HEK293 (cell line): ENCODE measurements around the gene FAM193B.

Experiments
- GLI2 ChIP-seq: fragments of 450-650 bp; formaldehyde crosslinking; IDR thresholded peaks from 2 replicates; pipeline ENCODE4; 2017; ENCODE audit warnings: missing biosample characterization, missing genetic modification characterization, low read depth, borderline replicate concordance
- HOXD13 ChIP-seq: sonication (generic); formaldehyde crosslinking; IDR thresholded peaks from 2 replicates; pipeline ENCODE4 v1.8.0; 2022; ENCODE audit warnings: missing genetic modification reagents, borderline replicate concordance
- KLF1 ChIP-seq: fragments of 450-650 bp; formaldehyde crosslinking; IDR thresholded peaks from 2 replicates; pipeline ENCODE4 v1.5.1; 2016; ENCODE audit warnings: missing biosample characterization, missing genetic modification characterization
- KLF16 ChIP-seq: fragments of 450-650 bp; formaldehyde crosslinking; IDR thresholded peaks from 2 replicates; pipeline ENCODE4 v1.5.1; 2017; ENCODE audit warnings: missing biosample characterization, missing genetic modification characterization
- KLF7 ChIP-seq: fragments of 450-650 bp; formaldehyde crosslinking; IDR thresholded peaks from 2 replicates; pipeline ENCODE4 v1.5.1; 2016; ENCODE audit warnings: missing biosample characterization, missing genetic modification characterization, borderline replicate concordance
- KLF9 ChIP-seq: fragments of 450-650 bp; formaldehyde crosslinking; IDR thresholded peaks from 2 replicates; pipeline ENCODE4 v1.5.1; 2016; ENCODE audit warnings: missing biosample characterization, missing genetic modification characterization, low read depth
- TRIM28 ChIP-seq: IDR thresholded peaks from 2 replicates; pipeline ENCODE4 v1.6.1; 2011; ENCODE audit warnings: low read length, control low read depth, borderline replicate concordance
- ZFHX2 ChIP-seq: fragments of 450-650 bp; formaldehyde crosslinking; conservative IDR thresholded peaks from 2 replicates; pipeline ENCODE4 v1.5.1; 2016; ENCODE audit warnings: missing biosample characterization, missing genetic modification characterization
- ZNF146 ChIP-seq: fragments of 450-650 bp; formaldehyde crosslinking; IDR thresholded peaks from 2 replicates; pipeline ENCODE4 v1.5.1; 2016; ENCODE audit warnings: missing biosample characterization, missing genetic modification characterization
- ZNF184 ChIP-seq: fragments of 450-650 bp; IDR thresholded peaks from 2 replicates; pipeline ENCODE4 v1.5.1; 2018; ENCODE audit warnings: missing biosample characterization, mild to moderate bottlenecking, missing genetic modification characterization
- ZNF2 ChIP-seq: fragments of 450-650 bp; formaldehyde crosslinking; IDR thresholded peaks from 2 replicates; pipeline ENCODE4 v1.5.1; 2016; ENCODE audit warnings: missing biosample characterization, missing genetic modification characterization
- ZNF221 ChIP-seq: fragments of 450-650 bp; formaldehyde crosslinking; IDR thresholded peaks from 2 replicates; pipeline ENCODE4 v1.5.1; 2017; ENCODE audit warnings: missing biosample characterization, missing genetic modification characterization, borderline replicate concordance
- ZNF239 ChIP-seq: fragments of 450-650 bp; formaldehyde crosslinking; IDR thresholded peaks from 2 replicates; pipeline ENCODE4 v1.5.1; 2016; ENCODE audit warnings: missing biosample characterization, missing genetic modification characterization
- ZNF274 ChIP-seq, 2 experiments: fragments of 200-500 bp in 1 of 2; fragments of 450-650 bp in 1 of 2; sonication (Bioruptor generic) in 1 of 2; formaldehyde crosslinking in 1 of 2; IDR thresholded peaks; 2 replicates each; pipeline versions ENCODE4 v1.5.1 to v1.6.1; 2014 to 2016; ENCODE audit warnings: borderline replicate concordance in 1 of 2, inconsistent platforms in 1 of 2, low read length in 1 of 2, missing biosample characterization in 1 of 2, missing genetic modification characterization in 1 of 2
- ZNF394 ChIP-seq: fragments of 450-650 bp; formaldehyde crosslinking; IDR thresholded peaks from 2 replicates; pipeline ENCODE4 v1.5.1; 2016; ENCODE audit warnings: missing biosample characterization, missing genetic modification characterization, mild to moderate bottlenecking, moderate library complexity, borderline replicate concordance
- ZNF404 ChIP-seq: fragments of 450-650 bp; formaldehyde crosslinking; IDR thresholded peaks from 2 replicates; pipeline ENCODE4 v1.5.1; 2017; ENCODE audit warnings: missing biosample characterization, missing genetic modification characterization
- ZNF514 ChIP-seq: fragments of 450-650 bp; formaldehyde crosslinking; IDR thresholded peaks from 2 replicates; pipeline ENCODE4 v1.5.1; 2016; ENCODE audit warnings: missing biosample characterization, missing genetic modification characterization
- ZNF585B ChIP-seq: fragments of 450-650 bp; formaldehyde crosslinking; IDR thresholded peaks from 2 replicates; pipeline ENCODE4 v1.5.1; 2016; ENCODE audit warnings: missing biosample characterization, missing genetic modification characterization
- ZNF624 ChIP-seq: fragments of 450-650 bp; formaldehyde crosslinking; IDR thresholded peaks from 2 replicates; pipeline ENCODE4 v1.5.1; 2017; ENCODE audit warnings: missing biosample characterization, missing genetic modification characterization
- TF ChIP-seq, protein P1 (sequence below): fragments of 450-650 bp; formaldehyde crosslinking; IDR thresholded peaks from 2 replicates; pipeline ENCODE4 v1.5.1; 2016; ENCODE audit warnings: missing biosample characterization, missing genetic modification characterization
- TF ChIP-seq, protein P2 (sequence below): fragments of 450-650 bp; formaldehyde crosslinking; IDR thresholded peaks from 2 replicates; pipeline ENCODE4 v1.5.1; 2017; ENCODE audit warnings: missing biosample characterization, missing genetic modification characterization
- TF ChIP-seq, protein P3 (sequence below): fragments of 450-650 bp; formaldehyde crosslinking; IDR thresholded peaks from 2 replicates; pipeline ENCODE4 v1.5.1; 2017; ENCODE audit warnings: missing biosample characterization, missing genetic modification characterization
- TF ChIP-seq, protein P4 (sequence below): fragments of 450-650 bp; formaldehyde crosslinking; IDR thresholded peaks from 2 replicates; pipeline ENCODE4 v1.5.1; 2016; ENCODE audit warnings: missing biosample characterization, missing genetic modification characterization
- TF ChIP-seq, protein P5 (sequence below): fragments of 450-650 bp; formaldehyde crosslinking; IDR thresholded peaks from 2 replicates; pipeline ENCODE4 v1.5.1; 2016; ENCODE audit warnings: missing biosample characterization, missing genetic modification characterization
- TF ChIP-seq, protein P6 (sequence below): fragments of 450-650 bp; formaldehyde crosslinking; IDR thresholded peaks from 2 replicates; pipeline ENCODE4 v1.5.1; 2016; ENCODE audit warnings: missing biosample characterization, missing genetic modification characterization, borderline replicate concordance

FAM193B gene

DNA sequence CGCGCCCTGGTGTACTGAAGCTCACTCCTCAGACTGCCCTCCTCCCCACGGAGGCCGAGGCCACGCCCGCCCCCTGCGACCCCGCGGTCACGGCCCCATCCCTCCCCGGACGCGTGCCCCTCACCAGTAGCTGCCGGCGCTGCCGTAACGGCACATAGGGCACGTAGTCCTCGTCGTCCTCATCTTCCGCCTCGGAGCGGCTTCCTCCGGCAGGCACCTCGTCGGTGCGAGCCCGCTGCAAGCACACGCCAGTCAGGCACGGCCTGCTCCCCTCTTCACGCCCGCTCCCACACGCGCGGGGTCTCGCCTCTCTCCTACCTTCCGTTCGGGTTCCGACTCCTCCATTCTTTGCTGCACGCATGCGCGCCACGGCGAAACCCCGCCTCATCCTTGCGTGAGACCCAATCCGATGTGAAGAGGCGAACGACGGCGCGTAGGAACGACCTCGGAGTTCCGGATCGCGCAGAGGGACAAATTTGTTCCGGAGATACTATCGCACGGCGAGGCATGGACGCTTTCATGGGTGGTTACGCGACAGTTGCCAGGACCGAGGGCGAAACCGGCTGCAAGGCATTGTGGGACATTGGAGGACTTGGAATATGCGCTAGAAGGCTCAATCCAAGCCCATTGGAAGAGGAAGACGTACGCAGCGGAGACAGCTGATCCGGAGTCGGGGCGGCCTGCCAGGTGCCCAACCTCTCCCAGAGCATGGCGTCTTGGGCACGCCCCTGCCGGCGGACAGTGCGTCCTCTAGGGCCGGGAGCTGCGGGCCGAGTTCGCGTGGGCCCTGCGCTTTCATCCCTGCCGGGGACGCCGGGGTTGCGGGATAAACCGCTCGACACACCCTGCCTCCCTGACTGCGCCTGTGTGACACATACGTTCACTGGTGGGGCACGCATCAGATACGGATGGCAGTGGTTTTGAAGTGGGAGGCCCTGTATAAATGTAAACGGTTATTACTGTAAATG, 37.5 kb downstream of the FAM193B start, which contains the start of gene DDX41 (continued):
- TF ChIP-seq, protein P1, sequence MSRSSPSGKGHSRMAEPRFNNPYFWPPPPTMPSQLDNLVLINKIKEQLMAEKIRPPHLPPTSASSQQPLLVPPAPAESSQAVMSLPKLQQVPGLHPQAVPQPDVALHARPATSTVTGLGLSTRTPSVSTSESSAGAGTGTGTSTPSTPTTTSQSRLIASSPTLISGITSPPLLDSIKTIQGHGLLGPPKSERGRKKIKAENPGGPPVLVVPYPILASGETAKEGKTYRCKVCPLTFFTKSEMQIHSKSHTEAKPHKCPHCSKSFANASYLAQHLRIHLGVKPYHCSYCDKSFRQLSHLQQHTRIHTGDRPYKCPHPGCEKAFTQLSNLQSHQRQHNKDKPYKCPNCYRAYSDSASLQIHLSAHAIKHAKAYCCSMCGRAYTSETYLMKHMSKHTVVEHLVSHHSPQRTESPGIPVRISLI (tag by site-specific recombination) = no peak
- peak; percentile 82 for TF ChIP-seq ZNF2 (tag by site-specific recombination)
- TF ChIP-seq HOXD13 (CRISPR knock-in tag) = no peak
- TF ChIP-seq, protein P2, sequence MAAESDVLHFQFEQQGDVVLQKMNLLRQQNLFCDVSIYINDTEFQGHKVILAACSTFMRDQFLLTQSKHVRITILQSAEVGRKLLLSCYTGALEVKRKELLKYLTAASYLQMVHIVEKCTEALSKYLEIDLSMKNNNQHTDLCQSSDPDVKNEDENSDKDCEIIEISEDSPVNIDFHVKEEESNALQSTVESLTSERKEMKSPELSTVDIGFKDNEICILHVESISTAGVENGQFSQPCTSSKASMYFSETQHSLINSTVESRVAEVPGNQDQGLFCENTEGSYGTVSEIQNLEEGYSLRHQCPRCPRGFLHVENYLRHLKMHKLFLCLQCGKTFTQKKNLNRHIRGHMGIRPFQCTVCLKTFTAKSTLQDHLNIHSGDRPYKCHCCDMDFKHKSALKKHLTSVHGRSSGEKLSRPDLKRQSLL (tag by site-specific recombination) = no peak
- no peak for TF ChIP-seq ZNF274 (IDR thresholded peaks at IDR 0.05; ENCODE audit: low read length)
- TF ChIP-seq ZNF274 (tag by site-specific recombination; IDR thresholded peaks at IDR 0.05; ENCODE audit: borderline replicate concordance) = no peak
- peak; percentile 70 for TF ChIP-seq ZFHX2
- TF ChIP-seq, protein P3, sequence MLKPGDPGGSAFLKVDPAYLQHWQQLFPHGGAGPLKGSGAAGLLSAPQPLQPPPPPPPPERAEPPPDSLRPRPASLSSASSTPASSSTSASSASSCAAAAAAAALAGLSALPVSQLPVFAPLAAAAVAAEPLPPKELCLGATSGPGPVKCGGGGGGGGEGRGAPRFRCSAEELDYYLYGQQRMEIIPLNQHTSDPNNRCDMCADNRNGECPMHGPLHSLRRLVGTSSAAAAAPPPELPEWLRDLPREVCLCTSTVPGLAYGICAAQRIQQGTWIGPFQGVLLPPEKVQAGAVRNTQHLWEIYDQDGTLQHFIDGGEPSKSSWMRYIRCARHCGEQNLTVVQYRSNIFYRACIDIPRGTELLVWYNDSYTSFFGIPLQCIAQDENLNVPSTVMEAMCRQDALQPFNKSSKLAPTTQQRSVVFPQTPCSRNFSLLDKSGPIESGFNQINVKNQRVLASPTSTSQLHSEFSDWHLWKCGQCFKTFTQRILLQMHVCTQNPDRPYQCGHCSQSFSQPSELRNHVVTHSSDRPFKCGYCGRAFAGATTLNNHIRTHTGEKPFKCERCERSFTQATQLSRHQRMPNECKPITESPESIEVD (tag by site-specific recombination) = no peak
- peak; percentile 64 for TF ChIP-seq TRIM28
- peak; percentile 65; the same call in 1 of the 2 replicates for TF ChIP-seq ZNF184 (tag by site-specific recombination)
- no peak for TF ChIP-seq ZNF585B (tag by site-specific recombination)
- TF ChIP-seq ZNF221 (tag by site-specific recombination) = no peak
- no peak; the same call in 1 of the 2 replicates for TF ChIP-seq KLF16 (tag by site-specific recombination)
- TF ChIP-seq ZNF514 (tag by site-specific recombination) = no peak
- no peak for TF ChIP-seq GLI2
- TF ChIP-seq ZNF146 (tag by site-specific recombination) = no peak
- peak; percentile 96 for TF ChIP-seq ZNF394 (tag by site-specific recombination)
- TF ChIP-seq, protein P4, sequence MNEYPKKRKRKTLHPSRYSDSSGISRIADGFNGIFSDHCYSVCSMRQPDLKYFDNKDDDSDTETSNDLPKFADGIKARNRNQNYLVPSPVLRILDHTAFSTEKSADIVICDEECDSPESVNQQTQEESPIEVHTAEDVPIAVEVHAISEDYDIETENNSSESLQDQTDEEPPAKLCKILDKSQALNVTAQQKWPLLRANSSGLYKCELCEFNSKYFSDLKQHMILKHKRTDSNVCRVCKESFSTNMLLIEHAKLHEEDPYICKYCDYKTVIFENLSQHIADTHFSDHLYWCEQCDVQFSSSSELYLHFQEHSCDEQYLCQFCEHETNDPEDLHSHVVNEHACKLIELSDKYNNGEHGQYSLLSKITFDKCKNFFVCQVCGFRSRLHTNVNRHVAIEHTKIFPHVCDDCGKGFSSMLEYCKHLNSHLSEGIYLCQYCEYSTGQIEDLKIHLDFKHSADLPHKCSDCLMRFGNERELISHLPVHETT (tag by site-specific recombination) = peak; percentile 94
- TF ChIP-seq ZNF404 (tag by site-specific recombination) = no peak
- no peak for TF ChIP-seq ZNF624
- TF ChIP-seq KLF1 (tag by site-specific recombination) = peak; percentile 85
- TF ChIP-seq, protein P5, sequence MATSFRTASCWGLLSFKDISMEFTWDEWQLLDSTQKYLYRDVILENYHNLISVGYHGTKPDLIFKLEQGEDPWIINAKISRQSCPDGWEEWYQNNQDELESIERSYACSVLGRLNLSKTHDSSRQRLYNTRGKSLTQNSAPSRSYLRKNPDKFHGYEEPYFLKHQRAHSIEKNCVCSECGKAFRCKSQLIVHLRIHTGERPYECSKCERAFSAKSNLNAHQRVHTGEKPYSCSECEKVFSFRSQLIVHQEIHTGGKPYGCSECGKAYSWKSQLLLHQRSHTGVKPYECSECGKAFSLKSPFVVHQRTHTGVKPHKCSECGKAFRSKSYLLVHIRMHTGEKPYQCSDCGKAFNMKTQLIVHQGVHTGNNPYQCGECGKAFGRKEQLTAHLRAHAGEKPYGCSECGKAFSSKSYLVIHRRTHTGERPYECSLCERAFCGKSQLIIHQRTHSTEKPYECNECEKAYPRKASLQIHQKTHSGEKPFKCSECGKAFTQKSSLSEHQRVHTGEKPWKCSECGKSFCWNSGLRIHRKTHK (tag by site-specific recombination) = no peak
- 0 out of 2 replicates have a peak, but pooled peaks have one; percentile 76 for TF ChIP-seq KLF7 (tag by site-specific recombination)
- TF ChIP-seq, protein P6, sequence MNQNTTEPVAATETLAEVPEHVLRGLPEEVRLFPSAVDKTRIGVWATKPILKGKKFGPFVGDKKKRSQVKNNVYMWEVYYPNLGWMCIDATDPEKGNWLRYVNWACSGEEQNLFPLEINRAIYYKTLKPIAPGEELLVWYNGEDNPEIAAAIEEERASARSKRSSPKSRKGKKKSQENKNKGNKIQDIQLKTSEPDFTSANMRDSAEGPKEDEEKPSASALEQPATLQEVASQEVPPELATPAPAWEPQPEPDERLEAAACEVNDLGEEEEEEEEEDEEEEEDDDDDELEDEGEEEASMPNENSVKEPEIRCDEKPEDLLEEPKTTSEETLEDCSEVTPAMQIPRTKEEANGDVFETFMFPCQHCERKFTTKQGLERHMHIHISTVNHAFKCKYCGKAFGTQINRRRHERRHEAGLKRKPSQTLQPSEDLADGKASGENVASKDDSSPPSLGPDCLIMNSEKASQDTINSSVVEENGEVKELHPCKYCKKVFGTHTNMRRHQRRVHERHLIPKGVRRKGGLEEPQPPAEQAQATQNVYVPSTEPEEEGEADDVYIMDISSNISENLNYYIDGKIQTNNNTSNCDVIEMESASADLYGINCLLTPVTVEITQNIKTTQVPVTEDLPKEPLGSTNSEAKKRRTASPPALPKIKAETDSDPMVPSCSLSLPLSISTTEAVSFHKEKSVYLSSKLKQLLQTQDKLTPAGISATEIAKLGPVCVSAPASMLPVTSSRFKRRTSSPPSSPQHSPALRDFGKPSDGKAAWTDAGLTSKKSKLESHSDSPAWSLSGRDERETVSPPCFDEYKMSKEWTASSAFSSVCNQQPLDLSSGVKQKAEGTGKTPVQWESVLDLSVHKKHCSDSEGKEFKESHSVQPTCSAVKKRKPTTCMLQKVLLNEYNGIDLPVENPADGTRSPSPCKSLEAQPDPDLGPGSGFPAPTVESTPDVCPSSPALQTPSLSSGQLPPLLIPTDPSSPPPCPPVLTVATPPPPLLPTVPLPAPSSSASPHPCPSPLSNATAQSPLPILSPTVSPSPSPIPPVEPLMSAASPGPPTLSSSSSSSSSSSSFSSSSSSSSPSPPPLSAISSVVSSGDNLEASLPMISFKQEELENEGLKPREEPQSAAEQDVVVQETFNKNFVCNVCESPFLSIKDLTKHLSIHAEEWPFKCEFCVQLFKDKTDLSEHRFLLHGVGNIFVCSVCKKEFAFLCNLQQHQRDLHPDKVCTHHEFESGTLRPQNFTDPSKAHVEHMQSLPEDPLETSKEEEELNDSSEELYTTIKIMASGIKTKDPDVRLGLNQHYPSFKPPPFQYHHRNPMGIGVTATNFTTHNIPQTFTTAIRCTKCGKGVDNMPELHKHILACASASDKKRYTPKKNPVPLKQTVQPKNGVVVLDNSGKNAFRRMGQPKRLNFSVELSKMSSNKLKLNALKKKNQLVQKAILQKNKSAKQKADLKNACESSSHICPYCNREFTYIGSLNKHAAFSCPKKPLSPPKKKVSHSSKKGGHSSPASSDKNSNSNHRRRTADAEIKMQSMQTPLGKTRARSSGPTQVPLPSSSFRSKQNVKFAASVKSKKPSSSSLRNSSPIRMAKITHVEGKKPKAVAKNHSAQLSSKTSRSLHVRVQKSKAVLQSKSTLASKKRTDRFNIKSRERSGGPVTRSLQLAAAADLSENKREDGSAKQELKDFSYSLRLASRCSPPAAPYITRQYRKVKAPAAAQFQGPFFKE (tag by site-specific recombination) = no peak
- peak; percentile 98 for TF ChIP-seq KLF9
- TF ChIP-seq ZNF239 (tag by site-specific recombination) = no peak
